H9 (cell line): ENCODE results near the gene CCSER1. TPM values are rescaled to one million over a fixed set of nuclear protein-coding genes. Genes with fewer than 3 reads are reported as not detected.

Experiments
- DNase-seq: peaks from one replicate; pipeline ENCODE4 v3.0.0-alpha.2; 2017
- H2AFZ ChIP-seq: one replicate; pipeline ENCODE4 v1.6.1; 2013; ENCODE audit warnings: mild to moderate bottlenecking, low read length, control low read depth, moderate library complexity
- H2AK5ac ChIP-seq: 2 replicates; pipeline ENCODE4 v1.6.1; 2013; ENCODE audit warnings: low read length, control low read depth, mixed read lengths; ENCODE audit not compliant: insufficient read length
- H2BK120ac ChIP-seq: one replicate; pipeline ENCODE4 v1.6.1; 2013; ENCODE audit warnings: low read depth, mild to moderate bottlenecking, low read length, control low read depth, inconsistent platforms; ENCODE audit not compliant: poor library complexity, severe bottlenecking
- H2BK12ac ChIP-seq: 2 replicates; pipeline ENCODE4 v1.6.1; 2013; ENCODE audit warnings: low read length, control low read depth, mixed read lengths, low read depth; ENCODE audit not compliant: insufficient read length
- H2BK15ac ChIP-seq: 2 replicates; pipeline ENCODE4 v1.6.1; 2013; ENCODE audit warnings: low read depth, low read length, control low read depth
- H2BK20ac ChIP-seq: one replicate; pipeline ENCODE4 v1.6.1; 2013; ENCODE audit warnings: low read depth, mild to moderate bottlenecking, low read length, control low read depth, inconsistent platforms; ENCODE audit not compliant: poor library complexity, severe bottlenecking
- H2BK5ac ChIP-seq: 2 replicates; pipeline ENCODE4 v1.6.1; 2013; ENCODE audit warnings: low read length, control low read depth, mixed read lengths; ENCODE audit not compliant: insufficient read length
- H3K14ac ChIP-seq: 2 replicates; pipeline ENCODE4 v1.6.1; 2013; ENCODE audit warnings: low read length, control low read depth; ENCODE audit not compliant: insufficient read depth
- H3K18ac ChIP-seq: 2 replicates; pipeline ENCODE4 v1.6.1; 2013; ENCODE audit warnings: low read depth, mild to moderate bottlenecking, mixed read lengths, low read length, control low read depth; ENCODE audit not compliant: insufficient read length
- H3K23ac ChIP-seq: 2 replicates; pipeline ENCODE4 v1.6.1; 2013; ENCODE audit warnings: low read length, control low read depth, mixed read lengths, low read depth; ENCODE audit not compliant: insufficient read length
- H3K23me2 ChIP-seq: 2 replicates; pipeline ENCODE4 v1.6.1; 2013; ENCODE audit warnings: low read depth, mild to moderate bottlenecking, mixed read lengths, low read length, control low read depth; ENCODE audit not compliant: insufficient read length, poor library complexity, severe bottlenecking
- H3K27ac ChIP-seq: 2 replicates; pipeline ENCODE4 v1.5.1; 2013; ENCODE audit warnings: low read length, control low read depth, mixed read lengths, low read depth; ENCODE audit not compliant: insufficient read length
- H3K27me3 ChIP-seq: 2 replicates; pipeline ENCODE4 v1.6.1; 2013; ENCODE audit warnings: low read length, control low read depth, inconsistent platforms; ENCODE audit not compliant: insufficient read depth
- H3K4ac ChIP-seq: 2 replicates; pipeline ENCODE4 v1.6.1; 2013; ENCODE audit warnings: low read depth, mild to moderate bottlenecking, control low read depth, inconsistent platforms, low read length, moderate library complexity
- H3K4me1 ChIP-seq: 2 replicates; pipeline ENCODE4 v1.6.1; 2013; ENCODE audit warnings: low read length, control low read depth, inconsistent platforms; ENCODE audit not compliant: insufficient read depth
- H3K4me2 ChIP-seq: 2 replicates; pipeline ENCODE4 v1.6.1; 2013; ENCODE audit warnings: low read length, control low read depth, mixed read lengths; ENCODE audit not compliant: insufficient read length, insufficient read depth
- H3K56ac ChIP-seq: 2 replicates; pipeline ENCODE4 v1.6.1; 2013; ENCODE audit warnings: low read depth, mild to moderate bottlenecking, mixed read lengths, low read length, control low read depth; ENCODE audit not compliant: insufficient read length
- H3K79me1 ChIP-seq: 2 replicates; pipeline ENCODE4 v1.6.1; 2013; ENCODE audit warnings: low read depth, mild to moderate bottlenecking, moderate library complexity, low read length, control low read depth, inconsistent platforms; ENCODE audit not compliant: insufficient read depth, poor library complexity, severe bottlenecking
- H3K79me2 ChIP-seq: 2 replicates; pipeline ENCODE4 v1.6.1; 2013; ENCODE audit warnings: low read length, control low read depth, inconsistent platforms; ENCODE audit not compliant: insufficient read depth
- H3K9ac ChIP-seq: 2 replicates; pipeline ENCODE4 v1.6.1; 2013; ENCODE audit warnings: low read length, control low read depth, mixed read lengths; ENCODE audit not compliant: insufficient read length; ENCODE audit errors: extremely low read depth
- H3K9me3 ChIP-seq: one replicate; pipeline ENCODE4 v1.6.1; 2013; ENCODE audit warnings: low read depth, low read length, inconsistent platforms; ENCODE audit not compliant: control insufficient read depth
- H3T11ph ChIP-seq: one replicate; pipeline ENCODE4 v1.6.1; 2013; ENCODE audit warnings: mild to moderate bottlenecking, low read length, control low read depth, inconsistent platforms
- H4K20me1 ChIP-seq: one replicate; pipeline ENCODE4 v1.6.1; 2013; ENCODE audit not compliant: control insufficient read depth, insufficient read length, insufficient read depth
- H4K5ac ChIP-seq: 2 replicates; pipeline ENCODE4 v1.6.1; 2013; ENCODE audit warnings: low read depth, mild to moderate bottlenecking, mixed read lengths, low read length, control low read depth; ENCODE audit not compliant: insufficient read length
- H4K8ac ChIP-seq: replicated peaks from 2 replicates; pipeline ENCODE4 v1.6.1; 2013; ENCODE audit warnings: low read length, control low read depth, mixed read lengths, low read depth; ENCODE audit not compliant: insufficient read length
- H4K91ac ChIP-seq: 2 replicates; pipeline ENCODE4 v1.6.1; 2013; ENCODE audit warnings: low read depth, mild to moderate bottlenecking, moderate library complexity, mixed read lengths, low read length, control low read depth; ENCODE audit not compliant: insufficient read length
- H3K27ac Mint-ChIP-seq, 3 experiments: 2 replicates in 2 of 3; 3 replicates in 1 of 3; pipeline ENCODE4 v1.8.0; 2020 to 2021; ENCODE audit warnings: mixed read lengths in 3 of 3, mild to moderate bottlenecking in 1 of 3, moderate library complexity in 1 of 3
- H3K27me3 Mint-ChIP-seq: 2 replicates; pipeline ENCODE4 v1.8.0; 2021; ENCODE audit warnings: low read depth, mild to moderate bottlenecking, moderate library complexity, mixed read lengths
- H3K36me3 Mint-ChIP-seq, 3 experiments: 2 replicates in 2 of 3; 3 replicates in 1 of 3; pipeline ENCODE4 v1.8.0; 2020 to 2021; ENCODE audit warnings: low read depth in 3 of 3, mixed read lengths in 3 of 3; ENCODE audit not compliant: insufficient read depth in 1 of 3
- H3K4me1 Mint-ChIP-seq, 2 experiments: 2 replicates each; pipeline ENCODE4 v1.8.0; 2020; ENCODE audit warnings: mixed read lengths in 2 of 2
- H3K4me3 Mint-ChIP-seq, 2 experiments: 2 replicates in 1 of 2; 3 replicates in 1 of 2; pipeline ENCODE4 v1.8.0; 2020 to 2021; ENCODE audit warnings: mild to moderate bottlenecking in 2 of 2, mixed read lengths in 2 of 2, moderate library complexity in 1 of 2
- H3K9me3 Mint-ChIP-seq, 2 experiments: 2 replicates in 1 of 2; 3 replicates in 1 of 2; pipeline ENCODE4 v1.8.0; 2020; ENCODE audit warnings: mild to moderate bottlenecking in 2 of 2, mixed read lengths in 2 of 2, moderate library complexity in 1 of 2
- WGBS: extraction: QIAGEN DNeasy Blood & Tissue Kit; methylation state at CpG from one replicate; pipeline ENCODE4 v1.1.7; 2013; ENCODE audit warnings: missing lambda C conversion rate, low lambda C conversion rate, mixed read lengths; ENCODE audit not compliant: insufficient read length; ENCODE audit errors: extremely low coverage; 5-methylcytosine and 5-hydroxymethylcytosine counted together
- total RNA-seq: library from RNA; stranded (reverse); gene quantifications from 2 replicates; pipeline ENCODE4 v1.2.1, GENCODE V29; 2021
- TF ChIP-seq, protein P1 (sequence below): fragments of 200-600 bp; sonication (generic); conservative IDR thresholded peaks from 3 replicates; pipeline ENCODE4 v1.8.0; 2021; ENCODE audit warnings: antibody characterized with exemption, mild to moderate bottlenecking

Gene CCSER1
- total RNA-seq, 1 experiment from 2014 or later = 0.37 TPM

DNA sequence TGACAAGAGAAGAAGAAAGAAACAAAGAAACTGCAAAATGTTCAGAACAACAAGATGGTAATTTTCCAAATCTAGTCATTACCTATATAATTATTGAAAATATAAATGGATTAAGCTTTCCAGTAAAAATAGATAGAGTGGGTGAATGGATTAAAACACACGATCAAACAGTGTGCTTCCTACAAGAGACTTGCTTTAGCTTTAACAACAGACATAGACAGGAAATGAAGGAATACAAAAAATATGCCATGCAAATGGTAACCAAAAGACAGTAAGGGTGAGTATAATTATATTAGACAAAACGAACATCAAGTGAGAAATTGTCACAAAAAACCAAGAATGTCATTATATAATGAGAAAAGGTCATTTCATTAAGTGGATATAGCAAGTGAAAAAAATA, 842.8 kb downstream of the CCSER1 start:
- no peak overlapping the region for H3K4me2 ChIP-seq
- H3K27ac Mint-ChIP-seq = no peak overlapping the region
- DNase-seq = no peak
- no peak overlapping the region for H2BK20ac ChIP-seq
- no peak overlapping the region for H2BK5ac ChIP-seq
- H3K56ac ChIP-seq = no peak overlapping the region
- no peaks in the 10 kb centered on the region; a peak in 1 of 7 replicates for H3K36me3 Mint-ChIP-seq
- no peak overlapping the region for H3K9ac ChIP-seq
- H3K4me1 ChIP-seq = no peaks in the 10 kb centered on the region
- no peak overlapping the region for H3K27ac ChIP-seq
- H3K9me3 ChIP-seq = no peaks in the 10 kb centered on the region
- H3K4me3 Mint-ChIP-seq = no peak overlapping the region
- H3K9me3 Mint-ChIP-seq = peaks cover 0 to 3% of the 10 kb centered on the region in 2 experiments; a peak in 1 of 5 replicates
- H3K18ac ChIP-seq = no peak overlapping the region
- H3K14ac ChIP-seq = no peak overlapping the region
- no peak overlapping the region for H2AFZ ChIP-seq
- H2BK12ac ChIP-seq = no peak overlapping the region
- H3K23ac ChIP-seq = no peak overlapping the region
- no peaks in the 10 kb centered on the region for H3K27me3 ChIP-seq
- H4K8ac ChIP-seq = no peak overlapping the region
- H3K79me2 ChIP-seq = no peaks in the 10 kb centered on the region
- H3T11ph ChIP-seq = no peak overlapping the region
- H4K20me1 ChIP-seq = no peaks in the 10 kb centered on the region
- H2AK5ac ChIP-seq = no peak overlapping the region
- no peak overlapping the region for H2BK120ac ChIP-seq
- H2BK15ac ChIP-seq = no peak overlapping the region
- no peaks in the 10 kb centered on the region for H3K79me1 ChIP-seq
- H3K27me3 Mint-ChIP-seq = no peaks in the 10 kb centered on the region
- H3K23me2 ChIP-seq = no peaks in the 10 kb centered on the region
- H4K5ac ChIP-seq = no peak overlapping the region
- TF ChIP-seq, protein P1, sequence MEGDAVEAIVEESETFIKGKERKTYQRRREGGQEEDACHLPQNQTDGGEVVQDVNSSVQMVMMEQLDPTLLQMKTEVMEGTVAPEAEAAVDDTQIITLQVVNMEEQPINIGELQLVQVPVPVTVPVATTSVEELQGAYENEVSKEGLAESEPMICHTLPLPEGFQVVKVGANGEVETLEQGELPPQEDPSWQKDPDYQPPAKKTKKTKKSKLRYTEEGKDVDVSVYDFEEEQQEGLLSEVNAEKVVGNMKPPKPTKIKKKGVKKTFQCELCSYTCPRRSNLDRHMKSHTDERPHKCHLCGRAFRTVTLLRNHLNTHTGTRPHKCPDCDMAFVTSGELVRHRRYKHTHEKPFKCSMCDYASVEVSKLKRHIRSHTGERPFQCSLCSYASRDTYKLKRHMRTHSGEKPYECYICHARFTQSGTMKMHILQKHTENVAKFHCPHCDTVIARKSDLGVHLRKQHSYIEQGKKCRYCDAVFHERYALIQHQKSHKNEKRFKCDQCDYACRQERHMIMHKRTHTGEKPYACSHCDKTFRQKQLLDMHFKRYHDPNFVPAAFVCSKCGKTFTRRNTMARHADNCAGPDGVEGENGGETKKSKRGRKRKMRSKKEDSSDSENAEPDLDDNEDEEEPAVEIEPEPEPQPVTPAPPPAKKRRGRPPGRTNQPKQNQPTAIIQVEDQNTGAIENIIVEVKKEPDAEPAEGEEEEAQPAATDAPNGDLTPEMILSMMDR = no peak
- H3K4me1 Mint-ChIP-seq = no peaks in the 10 kb centered on the region
- WGBS = no CpG with 5 or more reads among the region's 2 CpGs
- H4K91ac ChIP-seq = no peak overlapping the region
- no peak overlapping the region for H3K4ac ChIP-seq
